HG03108 (cell line): ENCODE data around the gene NAALADL2.
"Not testable (repeated sequence)": the region's sequence is repeated elsewhere in the genome, so short reads cannot be mapped to it uniquely, and the experiment has no call there.

ENCODE experiments used
- ATAC-seq: cut with Tn5 transposase; IDR thresholded peaks from one replicate; pipeline ENCODE4 v1.9.1; 2021; ENCODE audit warnings: moderate library complexity; ENCODE audit not compliant: unreplicated experiment

Gene NAALADL2

DNA sequence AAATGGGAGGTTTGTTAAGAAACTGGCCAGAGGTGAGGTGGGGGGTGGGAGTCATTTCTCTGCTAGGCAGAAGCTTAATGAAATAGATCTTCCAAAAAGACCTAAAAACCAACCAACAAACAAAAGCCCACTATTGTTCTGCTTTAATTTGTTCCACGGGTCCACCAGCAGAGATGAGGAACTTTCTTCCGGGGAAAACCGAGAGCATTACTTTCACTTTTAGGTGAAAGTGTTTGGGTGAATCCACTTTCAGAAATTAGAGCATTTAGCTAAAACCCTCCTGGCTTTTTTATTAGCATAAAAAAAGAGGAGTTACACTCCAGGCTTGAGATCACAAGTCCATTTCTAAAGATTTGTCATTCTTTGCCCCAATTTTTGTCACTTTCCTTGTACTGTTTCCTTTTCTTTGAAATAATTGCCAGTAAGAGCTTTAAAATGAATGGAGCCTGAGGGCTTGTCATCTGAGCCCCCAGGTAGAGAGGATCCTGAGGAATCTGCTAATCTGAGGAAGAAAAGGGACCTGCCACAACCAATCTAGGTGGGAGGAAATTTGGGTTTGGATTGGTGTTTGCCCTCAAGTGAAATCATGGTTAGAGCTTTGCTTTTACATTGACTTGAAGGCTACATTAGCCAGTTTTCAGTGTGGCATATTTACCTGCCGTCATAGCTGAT is 667.6 kb downstream of the NAALADL2 start:
- no peak for ATAC-seq

DNA sequence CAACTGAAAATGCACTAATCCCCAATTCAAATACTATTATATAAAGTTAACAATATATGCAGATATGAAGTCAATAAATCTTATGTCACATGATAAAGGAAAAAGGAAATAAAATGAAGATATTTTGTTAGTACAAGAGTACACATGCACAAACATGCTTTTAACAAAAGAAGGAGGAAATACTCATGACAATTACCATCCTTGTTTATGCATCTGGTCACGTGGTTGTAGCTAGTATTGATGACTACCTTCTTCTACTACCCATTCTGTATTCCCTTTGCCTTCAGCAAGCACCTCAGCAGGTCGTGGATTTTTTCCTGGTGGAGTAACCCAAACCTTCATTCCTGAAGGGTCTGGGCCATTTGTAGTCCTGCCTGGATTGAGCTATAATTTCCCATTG is 669.6 kb downstream of the NAALADL2 start:
- ATAC-seq: not testable (repeated sequence)

GRCh38 chr3:175535351-175535750 is 676.2 kb downstream of the NAALADL2 start:
- ATAC-seq: no peak

GRCh38 chr3:175546115-175546514 is 687.0 kb downstream of the NAALADL2 start:
- no peak for ATAC-seq

DNA sequence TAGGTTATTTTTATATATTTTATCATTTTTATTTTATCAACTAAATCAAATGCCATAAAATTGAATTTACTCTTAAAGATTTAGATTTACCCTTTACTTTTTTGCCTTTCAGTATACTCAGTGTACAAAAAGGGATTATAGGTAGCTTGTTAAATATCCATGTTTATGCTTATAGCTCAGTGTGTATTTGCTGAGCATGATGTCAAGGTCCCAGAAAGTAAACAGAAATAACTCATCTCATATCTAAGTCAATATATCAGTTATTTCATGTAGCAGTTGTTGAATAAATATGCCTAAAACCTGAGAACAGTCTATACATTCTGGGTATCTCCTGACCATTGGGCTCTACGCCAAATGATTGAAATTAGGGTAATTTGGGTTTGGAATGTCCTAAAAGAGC is 693.8 kb downstream of the NAALADL2 start:
- no peak for ATAC-seq

DNA sequence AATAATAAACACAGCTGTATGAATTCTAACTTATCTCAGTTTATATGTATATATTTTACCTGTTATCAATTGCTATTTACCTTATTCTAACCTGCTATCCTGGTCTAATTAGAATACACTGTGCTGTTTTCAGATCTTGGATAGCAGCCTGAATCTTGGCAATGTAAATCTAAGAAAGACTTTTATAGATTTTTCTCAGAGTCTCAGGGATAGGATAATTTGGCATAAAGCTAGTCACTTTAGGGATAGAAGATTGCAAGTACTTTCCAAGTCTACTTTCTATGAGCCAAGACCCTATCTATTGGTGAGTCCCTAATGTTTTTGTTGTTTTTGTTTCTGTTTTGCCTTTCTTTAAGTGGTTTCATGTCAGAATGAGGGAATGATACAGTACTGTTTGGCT is 695.7 kb downstream of the NAALADL2 start:
- ATAC-seq: no peak

DNA sequence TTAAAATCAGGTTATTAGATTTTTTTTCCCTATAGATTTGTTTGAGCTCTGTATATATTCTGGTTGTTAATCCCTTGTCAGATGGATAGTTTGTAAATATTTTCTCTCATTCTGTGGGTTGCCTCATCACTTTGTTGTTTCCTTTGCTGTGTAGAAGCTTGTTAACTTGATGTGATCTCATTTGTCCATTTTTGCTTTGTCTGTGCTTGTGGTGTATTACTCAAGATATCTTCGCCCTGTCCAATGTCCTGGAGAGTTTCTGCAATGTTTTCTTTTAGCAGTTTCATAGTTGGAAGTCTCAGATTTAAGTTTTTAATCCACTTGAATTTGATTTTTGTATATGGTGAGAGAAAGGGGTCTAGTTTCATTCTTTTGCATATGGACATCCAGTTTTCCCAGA is 699.1 kb downstream of the NAALADL2 start:
- ATAC-seq: no peak

DNA sequence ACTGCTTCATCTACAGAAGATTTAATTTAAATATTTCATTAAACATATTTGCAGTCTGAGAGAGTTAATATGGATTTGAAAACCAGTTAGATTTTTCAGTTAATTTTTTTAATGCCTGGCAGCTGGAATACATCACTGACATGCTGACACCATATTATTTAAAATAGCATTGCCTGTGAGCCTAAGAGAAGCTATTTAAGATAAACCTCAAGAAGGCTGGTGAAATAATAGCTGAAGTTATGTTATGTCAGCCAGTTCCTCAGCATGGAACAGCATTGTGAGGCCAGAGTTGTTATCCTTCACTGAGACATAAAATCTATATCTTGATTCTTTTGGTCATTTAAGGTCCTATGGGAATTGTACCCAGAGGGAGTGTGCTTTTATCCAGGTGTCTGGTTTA is 705.2 kb downstream of the NAALADL2 start:
- ATAC-seq: no peak

GRCh38 chr3:175571096-175571495 is 712.0 kb downstream of the NAALADL2 start:
- ATAC-seq: no peak

DNA sequence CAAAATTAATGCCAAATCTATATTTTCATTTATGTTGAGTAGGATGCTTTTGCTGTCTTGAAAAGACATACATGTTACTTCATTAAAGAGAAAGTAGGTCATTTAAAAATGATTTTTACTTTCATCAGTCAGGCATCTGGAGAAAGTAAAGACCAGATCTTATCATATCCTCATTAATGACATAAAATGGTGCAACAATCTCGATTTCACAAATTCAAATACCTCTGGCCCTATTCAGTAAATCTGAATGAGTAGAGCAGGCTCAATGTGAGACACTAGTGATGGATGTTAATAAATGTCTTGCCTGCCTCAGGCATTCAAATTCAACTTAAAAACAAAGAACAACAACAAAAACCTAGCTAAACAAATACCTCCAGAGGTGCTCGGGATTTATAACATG is 714.1 kb downstream of the NAALADL2 start:
- ATAC-seq: no peak

- no peak for ATAC-seq
These were observed 721.2 kb downstream of the NAALADL2 start for GRCh38 chr3:175580318-175580717.

DNA sequence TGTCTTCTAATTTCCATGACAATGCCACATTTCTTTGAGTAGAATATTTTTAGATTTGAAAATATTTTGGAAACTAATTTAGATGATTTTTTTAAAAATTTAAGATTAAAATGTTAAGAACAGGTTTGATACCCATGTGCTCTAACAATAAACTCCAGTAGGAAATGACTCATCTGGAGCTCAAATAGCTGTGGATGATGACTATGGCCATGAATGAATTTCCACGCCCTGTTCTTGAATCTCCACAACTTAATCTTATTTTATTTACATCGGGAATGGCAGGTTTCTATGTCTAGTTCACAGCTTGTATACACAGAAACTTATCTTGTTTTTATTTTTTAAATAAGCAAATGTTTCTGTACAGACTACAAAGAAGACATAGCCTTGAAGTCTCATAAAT is 726.8 kb downstream of the NAALADL2 start:
- ATAC-seq: no peak

- ATAC-seq: no peak
These were observed 731.6 kb downstream of the NAALADL2 start for GRCh38 chr3:175590745-175591144.

DNA sequence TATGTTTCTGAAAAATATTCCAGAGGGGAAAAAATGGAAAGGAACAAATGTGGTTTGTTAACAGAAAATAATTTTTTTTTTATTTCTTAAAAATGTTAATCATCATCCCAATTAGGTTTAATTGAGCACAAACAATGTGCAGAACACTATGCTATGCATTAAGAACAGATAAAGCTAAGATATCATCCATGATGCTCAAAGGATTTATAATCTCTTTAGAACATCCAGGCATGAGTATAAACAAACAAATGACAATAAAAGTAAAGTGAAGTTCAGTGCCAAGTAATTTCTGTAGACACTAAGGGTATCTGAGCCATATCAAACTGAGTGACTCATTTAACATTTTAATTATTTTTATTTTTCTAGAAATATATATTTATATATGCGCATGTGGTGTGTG is 732.2 kb downstream of the NAALADL2 start:
- no peak for ATAC-seq

- no peak for ATAC-seq
These were observed 734.2 kb downstream of the NAALADL2 start for GRCh38 chr3:175593331-175593730.

GRCh38 chr3:175598740-175599139 is 739.6 kb downstream of the NAALADL2 start:
- no peak for ATAC-seq

DNA sequence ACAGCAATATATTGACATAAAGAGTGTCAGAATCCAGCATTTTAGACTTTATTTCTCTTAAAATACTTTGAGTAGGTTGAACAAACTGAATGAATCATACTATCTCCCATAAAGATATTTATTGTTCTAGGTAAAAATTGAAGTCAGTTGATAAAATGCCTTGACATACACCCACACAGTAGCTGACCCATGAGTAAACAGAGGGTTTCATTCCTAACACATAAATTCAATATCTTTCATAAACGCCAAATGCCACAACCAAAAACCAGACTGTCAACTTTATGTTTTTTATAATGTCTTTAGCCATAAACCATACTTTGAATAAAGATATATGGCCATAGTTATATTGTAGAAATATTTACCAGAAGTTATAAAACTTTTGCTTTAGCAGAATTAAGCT is 742.4 kb downstream of the NAALADL2 start:
- no peak for ATAC-seq

DNA sequence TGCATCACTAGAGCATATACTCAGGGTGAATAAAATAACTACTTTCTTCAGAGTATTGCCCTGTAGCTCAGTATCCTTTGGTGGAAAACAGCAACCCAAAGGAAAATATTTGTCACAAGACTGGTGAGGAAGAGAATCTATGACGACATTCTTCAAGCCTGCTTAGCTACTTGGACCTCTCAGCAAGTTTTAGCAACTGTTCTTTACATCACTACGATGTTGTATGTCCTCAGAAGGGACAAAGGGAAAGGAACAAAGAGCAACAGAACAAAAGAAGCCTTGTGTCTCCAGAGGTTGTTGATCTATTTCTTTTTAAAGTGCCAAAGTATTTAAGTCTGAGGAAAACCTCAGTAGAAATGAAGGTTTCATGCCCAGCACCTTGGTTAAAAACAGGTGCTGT is 746.7 kb downstream of the NAALADL2 start:
- no peak for ATAC-seq

- ATAC-seq: no peak
These were observed 747.6 kb downstream of the NAALADL2 start for GRCh38 chr3:175606650-175607318.

- no peak for ATAC-seq
These were observed 749.2 kb downstream of the NAALADL2 start for GRCh38 chr3:175608356-175608755.

DNA sequence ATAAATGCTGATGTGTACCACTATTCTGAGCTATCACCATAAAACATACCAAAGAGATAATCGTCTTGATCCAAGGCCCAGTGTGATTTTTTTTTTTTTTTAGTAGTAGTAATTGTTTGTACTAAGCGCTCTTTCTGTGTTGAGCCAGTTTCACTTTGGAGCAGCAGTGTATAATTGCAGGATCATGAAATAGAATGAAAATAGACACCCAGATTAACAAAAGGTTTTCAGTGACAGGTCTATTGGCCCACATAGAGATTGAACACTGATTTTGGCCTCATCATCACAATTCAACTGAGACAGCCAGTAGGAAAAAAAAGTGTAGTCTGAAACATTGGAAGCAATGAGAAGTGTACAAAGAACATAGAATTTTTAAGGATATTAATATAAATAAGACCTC is 749.8 kb downstream of the NAALADL2 start:
- ATAC-seq: no peak

GRCh38 chr3:175612487-175613196 is 753.5 kb downstream of the NAALADL2 start:
- ATAC-seq: no peak
